AG04449 (cell line): Measurements from ENCODE around the gene C1R.

Source experiments
- CTCF ChIA-PET: fragments of 350-600 bp; formaldehyde crosslinking; extraction: SDS; loops from one replicate; lab custom pipeline; 2021; ENCODE audit warnings: antibody characterized with exemption; lab: Yijun Ruan, JAX
- POLR2A ChIA-PET: fragments of 400-600, 350-600 bp; formaldehyde crosslinking; extraction: SDS; loops from one replicate; lab custom pipeline; 2020; ENCODE audit warnings: antibody characterized with exemption, inconsistent platforms; lab: Yijun Ruan, JAX
- DNase-seq: peaks from one replicate; pipeline ENCODE4 v3.0.0-alpha.2; 2010; ENCODE audit warnings: low read depth, low spot score
- H3K4me3 ChIP-seq: 2 replicates; pipeline ENCODE4 v1.5.1; 2011; ENCODE audit warnings: low read depth, mild to moderate bottlenecking, control low read depth, low read length
- TF ChIP-seq, protein P1 (sequence below): IDR thresholded peaks from one replicate; pipeline ENCODE4 v1.5.1; 2011; ENCODE audit warnings: mild to moderate bottlenecking, moderate library complexity, low read length, control low read depth, inconsistent platforms; ENCODE audit not compliant: insufficient read depth; ENCODE audit errors: missing control alignments

Gene C1R

DNA sequence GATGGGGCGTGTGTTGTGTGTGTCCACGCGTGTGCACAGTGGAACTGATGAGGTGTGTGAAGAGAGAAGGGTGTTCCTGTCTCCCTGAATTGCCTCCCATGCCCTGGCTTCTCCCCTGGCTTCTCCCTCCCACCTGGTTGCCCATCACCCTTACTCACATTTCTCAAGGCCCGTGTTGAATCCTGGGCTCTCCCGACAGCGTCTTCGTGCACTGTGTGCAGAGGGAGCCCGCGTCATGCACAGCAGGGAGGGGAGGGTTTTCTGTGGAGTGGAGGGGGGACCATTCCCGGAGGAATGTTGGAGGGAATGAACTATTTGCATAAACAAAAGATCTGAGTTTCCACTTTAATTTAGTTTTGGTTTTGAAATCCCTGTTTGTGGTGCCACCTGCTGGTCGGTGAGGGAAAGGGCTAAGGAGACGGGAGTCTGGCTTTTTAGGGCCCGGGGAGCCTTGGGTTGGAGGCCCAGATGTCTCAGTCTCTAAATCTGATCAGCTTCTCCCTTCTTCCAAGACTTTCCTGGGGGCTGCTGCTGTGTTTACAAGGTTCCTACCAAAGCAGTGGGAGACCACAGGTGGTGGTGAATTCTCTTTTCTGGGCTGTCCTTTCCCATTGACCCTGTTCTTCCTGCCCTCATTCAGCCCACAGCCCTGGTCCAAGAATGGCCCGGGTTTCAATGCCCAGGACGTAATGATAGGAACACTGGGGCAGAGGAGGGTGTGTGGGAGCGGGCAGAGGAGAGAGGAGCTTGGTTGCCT, at the start of gene C1R:
C1R (minus strand) TSS at position 217 of the 757 bp plus-strand sequence; CDS start at position 160, 57 bp downstream.
- H3K4me3 ChIP-seq, result peak within 1 kb of the TSS; percentile 66
- CTCF ChIA-PET, result interaction anchor here (0.6 to 7.9 kb wide), 28 partner anchors 10 to 171 kb away, joined by 3 to 127 read pairs (median 4); partner anchors contain the start of genes C1RL, C1S and LPCAT3
- DNase-seq, result peak; percentile 60
- POLR2A ChIA-PET, result no interaction called here
- TF ChIP-seq, protein P1, sequence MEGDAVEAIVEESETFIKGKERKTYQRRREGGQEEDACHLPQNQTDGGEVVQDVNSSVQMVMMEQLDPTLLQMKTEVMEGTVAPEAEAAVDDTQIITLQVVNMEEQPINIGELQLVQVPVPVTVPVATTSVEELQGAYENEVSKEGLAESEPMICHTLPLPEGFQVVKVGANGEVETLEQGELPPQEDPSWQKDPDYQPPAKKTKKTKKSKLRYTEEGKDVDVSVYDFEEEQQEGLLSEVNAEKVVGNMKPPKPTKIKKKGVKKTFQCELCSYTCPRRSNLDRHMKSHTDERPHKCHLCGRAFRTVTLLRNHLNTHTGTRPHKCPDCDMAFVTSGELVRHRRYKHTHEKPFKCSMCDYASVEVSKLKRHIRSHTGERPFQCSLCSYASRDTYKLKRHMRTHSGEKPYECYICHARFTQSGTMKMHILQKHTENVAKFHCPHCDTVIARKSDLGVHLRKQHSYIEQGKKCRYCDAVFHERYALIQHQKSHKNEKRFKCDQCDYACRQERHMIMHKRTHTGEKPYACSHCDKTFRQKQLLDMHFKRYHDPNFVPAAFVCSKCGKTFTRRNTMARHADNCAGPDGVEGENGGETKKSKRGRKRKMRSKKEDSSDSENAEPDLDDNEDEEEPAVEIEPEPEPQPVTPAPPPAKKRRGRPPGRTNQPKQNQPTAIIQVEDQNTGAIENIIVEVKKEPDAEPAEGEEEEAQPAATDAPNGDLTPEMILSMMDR, result peak; percentile 74

GRCh38 chr12:7141351-7142005, 49.2 kb upstream of the C1R start:
- H3K4me3 ChIP-seq, result no peak overlapping the region
- TF ChIP-seq, protein P1, result no peak
- POLR2A ChIA-PET, result no interaction called here
- DNase-seq, result no peak
- CTCF ChIA-PET, result interaction anchor here (0.7 to 8.2 kb wide), 23 partner anchors 8 to 499 kb away, joined by 3 to 151 read pairs (median 5); partner anchors contain the start of genes C1RL, C1S, CLSTN3 and PEX5

GRCh38 chr12:7139200-7139599, 47.0 kb upstream of the C1R start:
- ChIA-PET CTCF (interaction anchor here (0.9 to 8.2 kb wide), 4 partner anchors 24 to 322 kb away, joined by 3 to 100 read pairs (median 6); partner anchors contain the start of gene PEX5), POLR2A (no interaction called here)
- no peak overlapping the region for H3K4me3 ChIP-seq
- DNase-seq, result no peak
- TF ChIP-seq, protein P1, result no peak

DNA sequence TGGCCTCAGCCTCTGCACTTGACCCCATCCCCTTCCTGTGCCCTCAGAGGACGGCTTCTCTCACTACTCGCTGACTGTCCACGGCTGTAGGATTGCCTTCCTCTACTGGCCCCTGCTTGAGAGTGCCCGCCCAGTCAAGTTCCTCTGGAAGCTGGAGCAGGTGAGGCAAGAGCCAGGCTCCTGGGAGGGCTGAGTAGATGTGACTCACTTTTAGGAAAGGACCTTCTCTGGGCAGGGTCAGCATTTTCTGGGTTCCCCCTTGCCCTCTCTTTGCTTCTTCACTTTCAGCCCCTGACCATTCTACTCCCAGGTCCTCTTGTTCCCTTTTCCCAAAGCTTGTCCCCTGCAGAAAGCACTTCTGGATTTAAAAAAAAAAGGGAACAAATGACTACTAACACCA, 45.7 kb upstream of the C1R start:
- ChIA-PET CTCF (interaction anchor here (0.7 to 1.0 kb wide), 3 partner anchors 10 to 120 kb away, joined by 3 to 4 read pairs (median 3); partner anchors contain the start of gene LPCAT3), POLR2A (no interaction called here)
- H3K4me3 ChIP-seq, result no peak overlapping the region
- DNase-seq, result no peak
- TF ChIP-seq, protein P1, result no peak

GRCh38 chr12:7136676-7137075, 44.4 kb upstream of the C1R start:
- CTCF ChIA-PET, result interaction anchor here (1.0 to 3.0 kb wide), 2 partner anchors 7 to 18 kb away, joined by 3 to 23 read pairs; no protein-coding TSS in a partner anchor
- TF ChIP-seq, protein P1, result no peak
- POLR2A ChIA-PET, result no interaction called here
- H3K4me3 ChIP-seq, result no peak overlapping the region
- no peak for DNase-seq
